Bronchial epithelial cell (primary cell): Measurements from ENCODE around the gene ATP1A2. TPM values are rescaled to one million over a fixed set of nuclear protein-coding genes. Genes with fewer than 3 reads are reported as not detected.
A peak's percentile ranks its signal among the peaks of the same experiment; 100 is the strongest.

Experiments used
- DNase-seq: peaks from one replicate; pipeline ENCODE4 v3.0.0-alpha.2; 2010; ENCODE audit warnings: low read depth
- FAIRE-seq: peaks from 2 replicates; lab custom pipeline; 2011; peaks lifted over from hg19 to GRCh38; lab: Jason Lieb, UNC
- H3K27me3 ChIP-seq: 2 replicates; pipeline ENCODE4 v1.5.1; 2011; ENCODE audit warnings: low read length; ENCODE audit not compliant: control insufficient read depth, insufficient read depth
- H3K36me3 ChIP-seq: 2 replicates; pipeline ENCODE4 v1.5.1; 2011; ENCODE audit warnings: low read length; ENCODE audit not compliant: control insufficient read depth, insufficient read depth
- H3K4me3 ChIP-seq: 2 replicates; pipeline ENCODE4 v1.5.1; 2011; ENCODE audit warnings: mild to moderate bottlenecking, low read depth, low read length, control low read depth
- CTCF ChIP-seq: IDR thresholded peaks from 2 replicates; pipeline ENCODE4 v1.5.1; 2011; ENCODE audit warnings: mild to moderate bottlenecking, moderate library complexity, low read length, control low read depth, inconsistent platforms; ENCODE audit not compliant: insufficient read depth, severe bottlenecking
- total RNA-seq: library from RNA; depleted of rRNA; stranded (reverse); fragments of >200 nt; gene quantifications from 2 replicates; pipeline ENCODE4 v1.2.1, GENCODE V29; 2014

Gene ATP1A2
- total RNA-seq, 1 donor from 2014 or later = not detected

DNA sequence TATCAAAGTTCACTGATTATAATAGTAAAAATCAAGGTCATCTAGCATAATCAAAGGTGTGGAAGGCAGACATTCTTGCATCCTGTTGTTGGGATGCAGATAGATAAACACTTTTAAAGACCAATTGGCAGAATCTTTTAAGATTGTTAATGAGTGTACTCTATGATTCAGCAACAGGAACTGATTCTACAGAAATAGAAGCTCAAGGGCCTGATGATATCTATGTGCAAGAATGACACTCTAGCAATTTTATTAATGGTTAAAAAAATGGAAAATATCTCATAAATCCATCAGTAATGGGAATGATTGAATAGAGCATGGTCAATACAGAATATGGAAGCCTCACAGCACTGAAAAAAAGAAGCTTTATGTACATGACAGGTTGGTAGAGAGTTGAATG lies 33.7 kb downstream of the ATP1A2 start:
- no peak for TF ChIP-seq CTCF
- no peak overlapping the region for H3K4me3 ChIP-seq
- FAIRE-seq (no peak), DNase-seq (peak; percentile 44)
- H3K27me3 ChIP-seq = no peaks in the 10 kb centered on the region
- H3K36me3 ChIP-seq = no peaks in the 10 kb centered on the region

GRCh38 chr1:160149716-160150115 lies 34.2 kb downstream of the ATP1A2 start:
- TF ChIP-seq CTCF = no peak
- Histone ChIP-seq H3K4me3 (no peak overlapping the region), H3K27me3 (no peaks in the 10 kb centered on the region), H3K36me3 (no peaks in the 10 kb centered on the region)
- no peak for DNase-seq
- no peak for FAIRE-seq

DNA sequence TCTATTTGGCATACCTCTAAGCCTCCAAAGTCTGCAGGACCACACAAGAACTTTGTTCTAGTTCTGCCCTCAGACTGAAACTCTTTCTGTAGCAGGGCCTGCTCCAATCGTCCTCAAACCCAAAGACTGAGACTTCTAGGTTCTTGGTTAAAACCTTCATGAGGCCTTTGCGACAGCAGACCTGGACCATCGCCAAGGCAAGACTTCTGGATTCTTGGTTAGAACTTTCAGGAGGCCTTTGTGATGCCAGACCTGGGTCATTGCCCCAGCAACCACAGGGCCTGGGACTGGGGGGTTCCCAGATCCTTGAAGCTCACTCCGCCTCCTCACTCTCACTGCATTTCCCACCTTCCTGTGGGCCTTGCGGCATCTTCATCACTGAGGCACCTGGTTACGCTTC lies 35.7 kb downstream of the ATP1A2 start, which contains the start of gene ATP1A4:
Gene ATP1A4, plus strand, starts transcription at position 301 of the 400 bp plus-strand sequence. CDS start 438 bp downstream, outside the sequence.
- no peak within 1 kb of the TSS for H3K4me3 ChIP-seq
- TF ChIP-seq CTCF = no peak
- H3K36me3 ChIP-seq = no peaks in the 10 kb centered on the region
- no peak for DNase-seq
- FAIRE-seq = no peak
- H3K27me3 ChIP-seq = no peaks in the 10 kb centered on the region

DNA sequence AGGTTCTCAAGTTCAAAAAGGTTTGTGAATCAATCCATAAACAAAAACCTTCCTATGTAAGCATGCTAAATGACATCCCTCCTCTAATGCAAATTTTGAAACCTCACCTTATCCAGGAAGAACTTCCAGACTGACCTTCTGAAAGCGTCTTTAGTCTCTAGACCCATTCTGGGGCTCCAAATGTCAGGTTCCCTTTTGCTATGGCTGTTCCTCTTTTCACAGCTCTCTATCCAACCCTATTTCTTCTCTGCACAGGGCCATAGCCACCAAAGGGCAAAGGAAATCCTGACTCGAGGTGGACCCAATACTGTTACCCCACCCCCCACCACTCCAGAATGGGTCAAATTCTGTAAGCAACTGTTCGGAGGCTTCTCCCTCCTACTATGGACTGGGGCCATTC lies 39.2 kb downstream of the ATP1A2 start:
- DNase-seq = no peak

GRCh38 chr1:160156361-160156760 lies 40.8 kb downstream of the ATP1A2 start:
- no peaks in the 10 kb centered on the region for H3K27me3 ChIP-seq
- H3K36me3 ChIP-seq = no peaks in the 10 kb centered on the region
- no peak for FAIRE-seq
- TF ChIP-seq CTCF = no peak
- H3K4me3 ChIP-seq = no peak overlapping the region
- DNase-seq = no peak

More for the DNA sequence above, 39.2 kb downstream of the ATP1A2 start:
- Histone ChIP-seq H3K4me3 (no peak overlapping the region), H3K27me3 (no peaks in the 10 kb centered on the region), H3K36me3 (no peaks in the 10 kb centered on the region)
- no peak for FAIRE-seq
- no peak for TF ChIP-seq CTCF

DNA sequence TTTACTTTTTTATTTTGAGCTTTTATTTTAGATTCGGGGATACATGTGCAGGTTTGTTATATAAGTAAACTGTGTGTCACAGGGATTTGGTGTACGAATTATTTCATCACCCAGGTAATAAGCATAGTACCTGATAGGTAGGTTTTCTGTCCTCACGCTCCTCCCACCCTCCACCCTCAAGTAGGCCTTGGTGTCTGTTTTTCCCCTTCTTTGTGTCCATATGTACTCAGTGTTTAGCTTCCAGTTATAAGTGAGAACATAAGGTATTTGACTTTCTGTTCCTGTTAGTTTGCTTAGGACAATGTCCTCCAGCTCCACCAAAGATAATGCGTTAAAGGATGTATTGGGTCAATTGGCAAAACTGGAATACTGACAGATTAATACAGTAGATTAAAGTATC lies 41.6 kb downstream of the ATP1A2 start:
- no peak for TF ChIP-seq CTCF
- FAIRE-seq (no peak), DNase-seq (no peak)
- Histone ChIP-seq H3K36me3 (no peaks in the 10 kb centered on the region), H3K27me3 (no peaks in the 10 kb centered on the region), H3K4me3 (no peak overlapping the region)
